LNCAP (cell line): Measurements from ENCODE around the gene WDR82.

ENCODE experiments used
- CTCF ChIP-seq: fragments of 450-650 bp; IDR thresholded peaks from 2 replicates; pipeline ENCODE4 v1.5.1; 2017; ENCODE audit warnings: mild to moderate bottlenecking

WDR82 gene

GRCh38 chr3:52246264-52246620, 32.2 kb downstream of the WDR82 start:
- TF ChIP-seq CTCF, result no peak

GRCh38 chr3:52245322-52246263, 32.9 kb downstream of the WDR82 start, which contains the start of gene PPM1M:
Gene PPM1M (plus strand): TSS chr3:52245759. CDS start chr3:52245825, 66 bp downstream.
- TF ChIP-seq CTCF, result no peak

GRCh38 chr3:52243791-52244628, 34.4 kb downstream of the WDR82 start:
- TF ChIP-seq CTCF, result no peak

- no peak for TF ChIP-seq CTCF
Measured at GRCh38 chr3:52242039-52242438, 36.4 kb downstream of the WDR82 start.

GRCh38 chr3:52240886-52241370, 37.5 kb downstream of the WDR82 start:
- no peak for TF ChIP-seq CTCF

GRCh38 chr3:52240059-52240885, 38.2 kb downstream of the WDR82 start:
- no peak for TF ChIP-seq CTCF
